ENCODE data around the gene MARCHF10. TPM values are rescaled to one million over a fixed set of nuclear protein-coding genes. Genes with fewer than 3 reads are reported as not detected.
"Not testable (repeated sequence)": the region's sequence is repeated elsewhere in the genome, so short reads cannot be mapped to it uniquely, and the experiment has no call there.

Gene MARCHF10
- total and polyA plus RNA-seq, 12 donors: 0.04 TPM; not detected in 11

GRCh38 chr17:62854098-62854680, 46.1 kb upstream of the MARCHF10 start:
- intact Hi-C loops (cut with DNase I): no loop called here
- DNase-seq (no peak), ATAC-seq (no peak)
- no peaks in the 10 kb centered on the region for H3K27me3 ChIP-seq
- no peak overlapping the region for H3K4me3 ChIP-seq
- no peaks in the 10 kb centered on the region for H3K36me3 ChIP-seq
- H3K27ac ChIP-seq: no peak overlapping the region
- no peaks in the 10 kb centered on the region for H3K4me1 ChIP-seq
- TF ChIP-seq, protein P1, sequence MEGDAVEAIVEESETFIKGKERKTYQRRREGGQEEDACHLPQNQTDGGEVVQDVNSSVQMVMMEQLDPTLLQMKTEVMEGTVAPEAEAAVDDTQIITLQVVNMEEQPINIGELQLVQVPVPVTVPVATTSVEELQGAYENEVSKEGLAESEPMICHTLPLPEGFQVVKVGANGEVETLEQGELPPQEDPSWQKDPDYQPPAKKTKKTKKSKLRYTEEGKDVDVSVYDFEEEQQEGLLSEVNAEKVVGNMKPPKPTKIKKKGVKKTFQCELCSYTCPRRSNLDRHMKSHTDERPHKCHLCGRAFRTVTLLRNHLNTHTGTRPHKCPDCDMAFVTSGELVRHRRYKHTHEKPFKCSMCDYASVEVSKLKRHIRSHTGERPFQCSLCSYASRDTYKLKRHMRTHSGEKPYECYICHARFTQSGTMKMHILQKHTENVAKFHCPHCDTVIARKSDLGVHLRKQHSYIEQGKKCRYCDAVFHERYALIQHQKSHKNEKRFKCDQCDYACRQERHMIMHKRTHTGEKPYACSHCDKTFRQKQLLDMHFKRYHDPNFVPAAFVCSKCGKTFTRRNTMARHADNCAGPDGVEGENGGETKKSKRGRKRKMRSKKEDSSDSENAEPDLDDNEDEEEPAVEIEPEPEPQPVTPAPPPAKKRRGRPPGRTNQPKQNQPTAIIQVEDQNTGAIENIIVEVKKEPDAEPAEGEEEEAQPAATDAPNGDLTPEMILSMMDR (IDR thresholded peaks at IDR 0.05): no peak
- 63 to 70% methylated on average over 6 of the region's 6 CpGs for WGBS, 2 donors
- no peaks in the 10 kb centered on the region for H3K9me3 ChIP-seq

DNA sequence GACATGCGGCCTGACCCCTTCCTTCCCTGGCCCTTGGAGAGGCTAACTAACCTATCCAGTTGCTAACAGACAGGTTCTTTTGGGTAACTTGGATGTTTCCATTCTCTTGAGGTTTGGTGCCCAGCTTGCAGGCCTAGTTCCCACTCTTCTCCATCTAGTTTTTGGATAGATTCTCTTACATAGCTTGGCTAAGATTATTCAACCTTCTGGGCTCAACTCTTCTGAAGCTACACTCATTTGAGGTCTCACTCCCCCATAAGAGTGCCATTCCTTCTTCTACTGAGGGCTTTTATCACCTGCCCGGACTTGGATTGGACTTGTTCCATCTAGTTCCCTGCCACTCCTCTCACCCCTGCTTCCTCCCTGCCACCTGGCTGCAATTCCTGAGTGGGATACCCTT, 44.1 kb upstream of the MARCHF10 start:
- Histone ChIP-seq H3K4me1 (no peaks in the 10 kb centered on the region), H3K27ac (no peak overlapping the region), H3K36me3 (no peaks in the 10 kb centered on the region), H3K27me3 (no peaks in the 10 kb centered on the region), H3K4me3 (no peak overlapping the region), H3K9me3 (no peaks in the 10 kb centered on the region)
- intact Hi-C loops (cut with DNase I): no loop called here
- TF ChIP-seq, protein P1 (IDR thresholded peaks at IDR 0.05): no peak
- DNase-seq (no peak), ATAC-seq (no peak)
- 96 to 97% methylated on average over 2 of the region's 2 CpGs for WGBS, 2 donors

DNA sequence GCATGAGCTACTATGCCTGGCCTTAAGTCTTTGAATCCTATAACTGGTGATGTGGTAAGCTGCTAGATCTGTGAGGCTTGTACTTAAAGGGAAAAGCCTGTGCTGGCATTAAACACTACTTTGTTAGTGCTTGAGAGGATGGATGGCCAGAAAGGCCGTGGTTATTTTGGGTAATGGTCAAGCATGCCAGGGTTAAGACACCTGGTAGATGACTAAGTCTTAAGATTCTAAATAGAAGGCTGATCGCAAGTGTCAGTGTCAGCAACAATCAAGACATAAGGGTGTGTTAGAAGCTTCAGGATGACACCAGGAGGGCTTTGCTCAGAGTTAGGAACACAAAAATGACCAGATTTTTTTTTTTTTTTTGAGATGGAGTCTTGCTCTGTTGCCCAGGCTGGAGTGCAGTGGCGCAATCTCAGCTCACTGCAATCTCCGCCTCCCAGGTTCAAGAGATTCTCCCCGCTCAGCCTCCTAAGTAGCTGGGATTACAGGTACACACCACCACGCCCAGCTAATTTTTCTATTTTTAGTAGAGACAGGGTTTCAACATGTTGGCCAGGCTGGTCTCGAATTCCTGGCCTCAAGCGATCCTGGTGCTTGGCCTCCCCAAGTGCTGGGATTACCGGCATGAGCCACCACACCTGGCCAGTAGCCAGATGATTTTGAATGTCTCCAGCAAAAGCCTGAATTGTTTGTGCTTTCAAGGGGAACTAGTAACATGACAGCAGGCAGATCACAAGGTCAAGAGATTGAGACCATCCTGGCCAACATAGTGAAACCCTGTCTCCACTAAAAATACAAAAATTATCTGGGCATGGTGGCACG, 41.7 kb upstream of the MARCHF10 start:
- DNase-seq: not testable (repeated sequence)

GRCh38 chr17:62848334-62848733, 40.2 kb upstream of the MARCHF10 start:
- intact Hi-C loops (cut with DNase I): no loop called here
- H3K27me3 ChIP-seq: no peaks in the 10 kb centered on the region
- peaks cover 0 to 3% (median 0%) of the 10 kb centered on the region in 11 donors for H3K9me3 ChIP-seq
- WGBS, 2 donors: 94% methylated on average over 5 of the region's 5 CpGs
- H3K36me3 ChIP-seq: no peaks in the 10 kb centered on the region
- H3K4me3 ChIP-seq: no peak overlapping the region
- no peak overlapping the region for H3K27ac ChIP-seq
- no peaks in the 10 kb centered on the region for H3K4me1 ChIP-seq
- TF ChIP-seq, protein P1 (IDR thresholded peaks at IDR 0.05): no peak
- DNase-seq (no peak), ATAC-seq (no peak)

More for the DNA sequence above, 41.7 kb upstream of the MARCHF10 start:
- H3K9me3 ChIP-seq; H3K4me1 ChIP-seq; H3K27me3 ChIP-seq; intact Hi-C loops (cut with DNase I); ATAC-seq; H3K4me3 ChIP-seq; H3K36me3 ChIP-seq; H3K27ac ChIP-seq: not testable (repeated sequence)
- 92 to 95% methylated on average over 10 of the region's 10 CpGs for WGBS, 2 donors

DNA sequence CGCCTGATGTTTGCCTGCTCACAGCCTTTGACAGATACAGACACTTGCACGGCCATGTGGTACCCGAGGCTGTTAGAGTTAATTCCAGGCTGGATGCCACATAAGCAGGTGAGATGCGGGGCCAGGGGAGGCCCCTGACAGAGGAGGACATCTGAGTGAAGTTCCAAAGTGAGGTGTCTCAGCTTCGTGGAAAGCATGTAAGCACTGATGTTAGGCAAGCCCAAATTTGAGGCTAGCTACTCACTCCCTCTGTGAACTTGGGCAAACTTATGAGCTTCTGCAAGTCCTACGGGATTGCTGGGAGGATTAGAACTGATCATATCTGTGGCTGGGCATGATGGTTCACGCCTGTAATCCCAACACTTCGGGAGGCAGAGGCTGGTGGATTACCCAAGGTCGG, 39.3 kb upstream of the MARCHF10 start:
- Histone ChIP-seq H3K4me3 (no peak overlapping the region), H3K27ac (no peak overlapping the region), H3K4me1 (no peaks in the 10 kb centered on the region), H3K9me3 (peaks cover 0 to 3% (median 0%) of the 10 kb centered on the region in 11 donors), H3K27me3 (no peaks in the 10 kb centered on the region), H3K36me3 (no peaks in the 10 kb centered on the region)
- no peak for DNase-seq
- intact Hi-C loops (cut with DNase I): no loop called here
- WGBS, 2 donors: 81 to 83% methylated on average over 9 of the region's 9 CpGs
- TF ChIP-seq, protein P1 (IDR thresholded peaks at IDR 0.05): no peak
- no peak for ATAC-seq
